Right renal cortex interstitium (tissue), 3 donors: Measurements from ENCODE around the gene LEKR1. TPM values are rescaled to one million over a fixed set of nuclear protein-coding genes. Genes with fewer than 3 reads are reported as not detected.

Experiments
- DNase-seq, 3 donors: peaks; one replicate each; pipeline ENCODE4 v3.0.0-alpha.2; 2013; ENCODE audit warnings: low read depth in 3 of 3, low spot score in 2 of 3
- polyA plus RNA-seq, 3 donors: library from polyadenylated mRNA; unstranded; fragments of 120-200 nt; gene quantifications; one replicate each; pipeline ENCODE4 v1.2.1, GENCODE V29; 2013; ENCODE audit not compliant: insufficient read length in 3 of 3

The LEKR1 gene
- polyA plus RNA-seq, 3 donors: 2.3 to 2.6 (median 2.5) TPM

DNA sequence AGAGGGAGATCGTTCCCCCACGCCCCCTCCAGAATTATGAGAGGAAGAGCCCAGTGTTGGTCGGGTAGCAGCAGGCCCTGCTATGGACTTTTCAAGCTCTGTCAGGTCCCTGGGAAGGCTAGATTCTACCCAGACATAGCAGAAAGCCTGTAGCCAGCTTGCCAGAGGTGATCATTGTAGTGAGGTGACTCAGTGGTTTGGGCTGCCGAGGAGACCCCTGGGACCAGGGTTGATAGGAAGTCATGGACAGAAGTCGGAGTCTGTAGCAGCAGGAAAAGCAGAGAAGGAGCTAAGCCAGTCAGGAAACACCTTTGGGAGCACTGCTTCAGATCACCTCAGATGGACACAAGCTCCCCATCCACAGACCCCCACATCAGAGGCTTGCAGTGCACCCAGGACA is 266.1 kb downstream of the LEKR1 start:
- no peak for DNase-seq

DNA sequence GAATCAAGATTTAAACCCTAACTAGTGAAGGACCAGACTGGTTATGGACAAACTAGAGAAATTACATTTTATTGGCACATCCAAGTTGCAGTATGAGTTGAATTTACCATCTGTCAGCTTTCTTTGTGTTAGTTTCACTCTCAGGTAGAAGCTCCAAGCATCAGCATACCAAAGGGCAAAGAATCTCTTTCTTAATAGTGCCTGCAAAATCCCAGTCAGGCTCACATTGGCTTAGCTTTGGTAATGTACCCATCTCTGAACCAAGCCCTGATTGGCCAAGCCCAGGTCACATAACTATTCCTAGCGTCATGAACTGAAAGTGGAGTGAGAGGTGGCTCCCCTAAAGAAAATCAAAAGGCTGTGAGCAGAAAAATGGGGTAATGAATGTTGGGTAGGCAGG is 266.9 kb downstream of the LEKR1 start:
- no peak for DNase-seq

DNA sequence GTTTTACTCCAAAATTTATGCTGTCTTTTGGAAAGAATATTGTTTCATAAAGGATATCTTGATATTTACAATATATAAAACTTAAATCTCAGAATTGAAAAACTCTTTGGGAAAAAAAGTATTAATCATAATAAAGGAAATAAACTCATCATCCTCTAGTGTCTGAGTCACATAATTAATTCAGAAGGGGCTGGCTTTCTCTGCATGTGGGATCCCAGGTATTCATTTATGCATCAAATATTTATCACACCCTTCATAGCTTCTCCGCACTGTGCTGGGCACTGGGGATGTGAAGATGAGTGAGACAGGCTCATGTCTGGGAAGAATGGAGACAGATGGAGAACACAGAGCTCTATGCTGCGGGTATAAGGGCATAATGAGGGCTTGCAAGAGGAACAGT is 268.1 kb downstream of the LEKR1 start:
- no peak for DNase-seq

DNA sequence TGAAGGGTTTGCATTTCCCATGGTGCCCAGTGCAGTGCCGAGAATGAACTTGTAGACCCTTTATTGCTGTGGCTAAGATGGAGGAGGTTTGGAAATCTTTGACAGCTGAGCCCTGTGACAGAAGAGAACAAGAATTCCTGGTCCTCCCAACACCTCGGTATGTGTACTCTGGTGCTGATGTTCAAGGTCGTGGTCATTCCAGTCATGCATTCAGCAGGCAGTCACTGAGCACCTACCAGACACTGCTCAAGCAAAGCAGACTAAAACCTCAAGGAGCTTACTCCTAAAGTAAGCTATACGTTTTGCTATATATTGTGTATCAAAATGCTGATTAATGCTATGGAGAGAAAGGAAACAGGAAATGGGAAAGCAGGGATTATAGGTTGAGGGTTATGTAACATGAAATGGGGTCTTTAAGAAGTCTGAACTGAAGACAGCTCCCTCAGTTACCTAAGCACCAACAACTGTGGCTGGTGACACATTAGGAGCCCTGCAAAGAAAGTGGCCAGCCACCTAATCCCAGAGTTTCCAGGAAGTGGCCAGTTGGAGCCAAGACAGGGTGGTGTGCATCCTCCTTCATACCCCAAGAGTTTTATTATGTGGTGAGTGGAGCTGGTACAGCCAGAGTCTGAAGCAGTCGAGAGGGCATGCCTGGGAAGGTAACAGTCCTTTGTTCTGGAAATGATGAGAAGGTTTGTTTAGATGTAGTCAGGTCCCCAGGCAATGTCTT is 268.8 kb downstream of the LEKR1 start:
- DNase-seq: no peak

Other genes with a start within 250 kb of the LEKR1 start
- 10 to 100 TPM; 26.9 to 28.3 (median 27.6) TPM for gene TIPARP, start 151.8 kb upstream of the LEKR1 start, polyA plus RNA-seq